NCI-H1048 (cell line): ENCODE data around the gene CYYR1.

Source experiments
- DNase-seq: peaks from one replicate; lab custom pipeline; 2025; lab: John Stamatoyannopoulos, UW

Gene CYYR1

DNA sequence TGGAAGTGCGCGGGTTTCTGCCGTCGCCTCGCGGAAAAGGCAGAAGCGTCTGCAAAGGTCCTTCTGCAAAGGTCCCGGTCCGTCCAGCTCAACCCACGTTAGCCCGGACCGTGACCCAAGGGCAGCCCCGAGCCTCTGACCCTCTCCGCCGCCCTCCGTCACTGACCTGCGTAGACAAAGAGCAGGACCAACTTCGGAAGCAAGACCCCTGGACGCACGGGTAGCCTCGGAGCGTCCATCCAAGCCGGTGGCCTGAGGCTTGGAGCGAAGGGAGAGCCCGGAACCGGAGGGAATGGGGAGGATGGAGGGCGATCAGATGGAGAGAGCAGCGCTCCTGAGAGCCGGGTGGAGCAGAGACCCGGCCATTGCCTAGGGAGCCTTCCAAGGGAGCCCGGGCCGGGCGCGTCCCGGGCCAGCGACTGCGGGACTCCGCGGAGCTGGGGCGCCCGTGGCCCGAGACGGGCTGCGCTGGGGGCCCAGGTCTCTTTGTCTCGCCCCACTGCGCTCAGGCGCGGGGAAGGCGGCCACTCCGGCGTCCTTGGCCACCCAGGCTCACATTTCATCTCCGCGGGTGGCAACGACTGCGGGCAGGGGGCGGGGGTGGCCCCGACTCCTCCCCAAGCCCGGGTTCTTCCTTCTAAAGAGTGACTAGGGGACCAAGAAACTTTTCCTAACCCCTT, at the start of gene CYYR1:
CYYR1 (minus strand) TSS at position 585 of the 680 bp plus-strand sequence; CDS start at position 239, 346 bp downstream.
- DNase-seq, result no peak

DNA sequence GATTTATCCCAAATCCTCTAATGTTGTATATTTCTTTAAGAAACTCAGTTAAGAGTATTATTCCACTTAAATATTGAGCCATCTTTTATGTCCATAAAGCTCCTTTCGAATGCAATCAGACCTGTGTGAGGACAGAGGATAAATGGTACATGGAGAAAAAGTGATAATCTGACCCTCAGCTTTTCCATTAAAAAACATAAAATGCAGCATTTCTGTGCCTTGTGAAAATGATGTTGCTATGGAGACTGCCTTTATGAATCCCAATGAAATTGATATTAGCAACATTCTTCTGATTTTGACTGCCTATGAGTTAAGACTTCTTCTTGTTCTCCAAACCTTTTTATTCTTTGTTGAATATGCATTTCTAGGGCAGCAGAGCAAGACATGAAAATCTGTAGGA, 44.1 kb upstream of the CYYR1 start:
- DNase-seq, result no peak

DNA sequence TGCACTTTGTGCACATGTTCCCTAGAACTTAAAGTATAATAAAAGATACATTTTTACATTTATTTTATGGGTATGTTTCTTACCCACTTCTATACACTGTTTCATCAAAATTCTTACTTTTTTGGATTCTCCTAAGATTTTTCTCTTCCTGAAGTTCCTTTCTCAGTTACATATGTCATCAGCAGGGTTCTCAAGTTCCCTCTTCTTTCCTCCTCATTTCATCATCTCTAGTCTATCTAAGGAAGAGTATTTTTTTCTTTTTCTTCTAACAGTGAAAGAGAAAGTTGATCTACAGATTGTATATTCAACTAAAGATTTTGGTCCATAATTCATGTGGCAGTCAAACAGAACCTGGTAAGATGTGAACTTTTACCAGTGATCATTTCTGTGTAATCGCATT, 41.2 kb upstream of the CYYR1 start:
- no peak for DNase-seq

DNA sequence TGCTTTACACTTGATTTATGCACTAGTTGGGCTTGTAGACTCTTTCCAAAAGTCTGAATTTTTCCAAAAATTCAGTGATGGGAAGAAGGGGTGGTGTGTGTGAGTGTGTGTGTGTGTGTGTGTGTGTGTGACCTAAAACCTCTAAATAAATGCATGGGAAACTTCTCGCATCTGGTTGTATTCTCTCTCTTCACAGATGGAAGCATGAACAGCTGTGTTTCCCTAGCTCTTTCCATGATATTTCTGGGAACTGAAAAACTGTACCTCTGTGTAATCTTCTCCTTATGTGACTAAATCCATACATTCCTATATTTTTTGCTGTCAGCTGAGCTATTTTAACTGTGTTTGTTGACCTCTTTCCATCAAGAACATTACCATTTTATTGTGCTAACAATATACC, 26.2 kb upstream of the CYYR1 start:
- no peak for DNase-seq

DNA sequence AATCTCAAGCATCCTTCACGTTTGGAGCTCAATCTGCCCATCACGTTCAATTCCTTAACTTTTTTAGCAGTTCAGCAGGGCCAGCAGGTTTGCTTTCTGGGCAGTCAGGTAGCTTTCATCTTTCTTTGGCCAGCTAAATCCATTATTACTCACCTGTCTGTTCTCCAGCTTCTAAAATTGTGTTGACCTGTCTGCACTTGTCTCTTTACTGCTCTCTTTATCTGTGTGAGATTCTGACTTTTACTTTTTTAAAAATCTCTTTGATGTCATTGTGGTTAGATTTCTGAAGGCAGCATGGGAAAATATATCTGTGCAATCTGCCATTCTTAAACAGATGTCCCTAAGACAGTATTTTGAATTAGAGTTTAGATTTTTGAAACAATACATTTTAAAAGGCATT, 24.9 kb upstream of the CYYR1 start:
- DNase-seq, result no peak

DNA sequence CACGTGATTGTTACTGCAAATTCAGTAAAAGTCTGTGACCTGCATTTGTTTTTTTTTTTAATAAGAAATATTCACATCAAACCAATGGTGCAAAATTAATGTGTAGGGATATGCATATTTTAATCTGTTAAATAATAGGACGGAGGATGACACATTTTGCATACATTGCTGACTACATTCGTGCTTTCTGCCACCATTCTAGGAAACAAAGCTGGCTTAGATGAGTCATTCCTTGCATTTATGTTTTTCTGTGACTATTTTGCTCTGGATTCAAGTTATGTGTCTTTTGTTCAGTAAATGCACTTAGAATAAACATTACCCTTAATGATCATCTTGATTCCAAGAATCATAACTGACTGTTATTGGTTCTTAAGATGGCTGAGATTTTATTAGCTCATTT, 23.9 kb upstream of the CYYR1 start:
- no peak for DNase-seq

DNA sequence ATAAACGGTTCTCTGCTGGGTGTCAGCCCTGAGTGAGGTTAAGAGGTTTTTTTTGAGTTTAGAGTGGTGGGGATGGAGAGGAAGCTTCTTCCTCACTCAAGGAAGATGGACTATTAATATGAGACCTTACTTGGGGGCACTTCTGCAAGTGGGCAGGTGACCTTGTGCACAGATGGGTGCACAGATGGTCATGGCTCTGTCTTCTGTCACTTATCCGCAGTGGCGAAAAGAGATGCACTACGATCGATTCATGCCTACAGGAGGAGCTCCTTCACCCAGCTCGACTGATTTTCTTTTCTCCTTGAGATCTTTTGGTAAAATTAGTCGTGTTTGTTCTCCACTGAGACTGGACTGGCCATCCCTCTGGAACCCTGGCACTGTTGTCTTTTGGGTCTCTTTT, 22.9 kb upstream of the CYYR1 start:
- no peak for DNase-seq

DNA sequence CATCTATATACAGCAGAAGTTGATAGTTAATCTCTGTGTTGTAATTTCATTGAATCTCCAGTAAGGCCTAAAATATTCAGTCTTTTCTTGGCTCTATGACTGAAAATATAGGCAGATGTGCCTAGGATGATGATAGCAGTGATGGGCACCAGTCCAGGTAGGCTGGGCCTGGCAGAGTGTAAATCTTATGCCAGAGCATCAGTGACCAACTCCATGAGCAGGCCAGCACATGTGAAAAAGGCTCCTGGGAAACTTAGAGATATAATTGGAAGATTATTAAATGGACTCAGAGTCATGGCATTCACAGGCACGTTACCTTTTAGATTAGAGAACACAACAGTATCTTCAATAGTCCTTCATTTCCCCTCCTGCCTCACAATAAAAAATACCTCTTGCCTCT, 20.7 kb upstream of the CYYR1 start:
- no peak for DNase-seq

DNA sequence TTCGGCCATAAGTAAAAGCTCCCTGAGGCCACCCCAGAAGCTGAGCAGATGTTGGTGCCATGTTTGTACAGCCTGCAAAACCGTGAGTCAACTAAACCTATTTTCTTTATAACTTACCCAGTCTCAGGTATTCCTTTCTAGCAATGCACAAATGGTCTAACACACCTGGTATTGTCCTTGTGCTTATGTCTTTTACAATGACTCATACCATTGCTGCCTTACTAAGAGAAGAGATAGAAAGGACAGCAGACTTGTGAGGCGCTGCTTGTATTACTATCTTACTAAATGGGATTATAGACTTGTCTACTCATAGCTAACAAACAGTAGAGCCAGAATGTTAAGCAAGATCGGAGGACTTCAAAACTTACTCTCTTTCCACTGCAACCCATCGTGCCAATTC, 18.5 kb upstream of the CYYR1 start:
- no peak for DNase-seq

DNA sequence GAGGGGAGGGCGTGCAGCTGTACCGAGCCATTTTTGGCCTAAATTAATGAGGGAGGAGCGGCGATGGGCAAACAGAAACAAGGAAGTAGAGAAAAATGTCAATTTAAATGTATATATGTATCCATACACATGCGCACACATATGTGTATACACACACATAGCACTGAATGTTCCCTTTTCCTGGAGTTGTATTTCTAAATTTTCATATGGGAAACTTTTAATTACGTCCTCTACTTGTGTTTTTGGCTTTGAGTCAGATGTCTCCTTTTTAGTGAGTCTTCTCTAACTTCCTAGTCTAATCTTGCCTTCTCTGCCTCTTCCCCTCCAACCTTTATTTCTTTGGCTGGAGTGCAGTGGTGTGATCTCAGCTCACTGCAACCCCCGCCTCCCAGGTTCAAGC, 15.4 kb upstream of the CYYR1 start:
- DNase-seq, result no peak

DNA sequence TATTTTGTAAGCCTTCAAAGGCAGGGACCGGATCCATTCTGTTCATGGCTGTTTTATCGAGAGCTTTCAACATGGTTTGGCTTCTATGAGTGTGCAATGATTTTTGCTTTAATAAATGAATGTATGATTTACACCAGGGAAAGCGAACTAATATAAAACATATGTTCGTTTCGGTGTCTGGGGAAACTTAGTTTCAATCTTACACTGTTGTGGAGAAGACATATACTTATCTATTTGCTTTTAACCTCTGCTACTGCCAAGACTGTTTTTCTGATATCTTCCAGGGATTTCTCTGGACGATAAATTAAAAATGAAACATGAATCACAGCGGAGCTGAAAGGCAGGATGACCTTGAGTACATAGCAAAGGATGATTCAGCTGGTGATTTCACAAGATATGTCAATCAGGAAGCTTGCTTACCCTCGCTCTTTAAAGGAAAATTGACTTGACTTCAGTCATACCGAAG, 14.7 kb upstream of the CYYR1 start:
- no peak for DNase-seq

DNA sequence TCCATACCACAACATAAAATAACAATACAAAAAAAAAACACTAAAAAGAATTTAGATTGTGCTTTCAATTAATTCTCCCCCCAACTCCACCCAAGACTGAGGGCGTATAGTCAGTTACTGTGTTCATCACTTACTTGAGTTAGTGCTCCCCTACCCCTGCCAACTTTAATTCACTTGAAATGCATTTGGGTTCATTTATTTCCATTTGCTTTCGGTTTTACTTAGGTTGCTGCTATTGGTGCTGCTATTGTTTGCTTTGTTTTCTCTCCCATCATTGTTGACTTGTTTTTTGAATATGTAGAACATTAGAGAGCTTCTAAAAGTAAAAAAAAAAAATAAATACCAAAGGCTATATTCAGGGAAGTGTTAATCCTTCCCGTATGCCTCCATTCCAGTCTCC, 10.7 kb upstream of the CYYR1 start:
- no peak for DNase-seq

DNA sequence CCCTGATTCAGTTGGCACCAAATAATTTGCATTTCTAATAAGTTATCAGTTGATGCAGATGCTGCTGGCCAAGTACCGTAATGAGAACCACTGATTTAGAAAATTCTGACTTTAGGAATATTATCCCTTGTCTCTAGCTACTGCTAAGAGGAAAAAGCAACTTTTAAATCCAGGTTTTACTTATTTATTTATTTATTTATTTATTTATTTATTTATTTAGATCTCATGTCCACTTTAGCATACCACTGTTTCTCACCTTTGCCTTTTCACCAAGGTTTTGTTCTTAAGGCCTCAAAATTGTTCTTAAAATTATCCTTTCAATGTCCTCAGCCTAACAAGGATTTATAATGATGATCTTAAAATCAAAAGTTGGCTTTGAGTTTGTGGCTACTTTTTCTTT, 8.7 kb upstream of the CYYR1 start:
- DNase-seq, result no peak

DNA sequence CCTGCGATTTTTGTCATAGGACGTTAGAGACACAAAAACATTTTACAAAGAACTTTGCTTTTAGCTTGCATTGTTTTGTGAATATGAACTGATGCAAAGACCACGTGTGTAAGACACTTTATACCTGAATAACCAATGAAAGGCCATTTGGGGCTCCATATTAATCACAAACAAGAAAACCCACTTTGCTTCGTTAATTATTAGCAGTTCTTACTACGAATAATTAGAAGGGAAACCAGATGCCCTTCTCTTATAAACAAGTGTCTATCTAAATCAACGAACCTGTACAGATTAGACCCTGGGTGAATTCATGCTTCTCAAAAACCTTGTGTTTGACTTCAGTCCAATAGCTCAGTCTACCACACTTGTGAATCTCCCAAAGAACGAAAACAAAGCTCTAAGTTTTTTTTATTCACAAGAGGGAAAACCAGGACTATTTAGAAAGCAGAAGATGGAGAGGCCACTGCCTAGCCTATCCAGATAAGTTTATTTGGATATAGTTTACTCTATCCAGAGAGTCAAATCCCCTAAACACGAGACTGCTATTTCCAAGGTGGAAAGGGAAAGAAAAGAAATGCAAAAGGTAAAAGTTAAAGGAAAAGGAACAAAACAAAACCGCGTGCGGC, 897 bp downstream of the CYYR1 start:
- DNase-seq, result no peak

DNA sequence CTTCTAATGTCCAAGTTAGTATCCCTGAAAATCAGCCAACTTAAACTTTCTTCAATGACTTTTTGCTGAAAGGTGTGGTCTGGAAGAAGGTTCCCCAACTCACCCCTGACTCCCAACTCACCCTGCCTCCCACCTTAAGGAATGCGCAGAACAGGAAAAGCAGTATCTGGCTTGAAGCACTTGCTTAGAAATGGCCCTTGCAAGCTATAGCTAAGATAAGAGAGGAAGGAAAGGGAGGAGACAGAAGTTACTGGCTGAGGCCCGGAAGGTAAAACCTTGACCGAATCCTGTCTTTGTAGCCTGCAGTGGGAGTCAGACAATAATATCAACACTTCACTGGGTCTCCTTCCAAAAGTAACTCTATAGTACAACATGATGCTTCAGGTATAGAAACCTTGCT, 2.9 kb downstream of the CYYR1 start:
- DNase-seq, result no peak

DNA sequence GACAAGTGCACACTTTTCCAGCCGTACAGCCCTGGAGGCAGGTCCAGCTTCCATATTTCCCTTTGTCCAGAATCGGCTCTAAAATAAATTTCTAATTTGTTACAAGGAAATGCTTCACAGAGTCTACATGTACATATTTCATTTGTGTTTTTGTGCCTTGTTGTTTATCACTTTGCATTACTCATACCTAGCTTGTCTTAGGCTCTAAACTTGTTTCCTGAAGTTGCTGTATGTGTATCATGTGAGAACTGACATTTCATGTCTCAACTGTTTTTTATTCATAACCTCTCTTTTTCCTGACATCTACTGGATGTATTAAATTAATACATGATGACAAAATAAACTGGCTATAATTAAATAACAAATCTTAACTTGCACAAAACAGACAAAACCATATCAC, 7.5 kb downstream of the CYYR1 start:
- DNase-seq, result no peak

DNA sequence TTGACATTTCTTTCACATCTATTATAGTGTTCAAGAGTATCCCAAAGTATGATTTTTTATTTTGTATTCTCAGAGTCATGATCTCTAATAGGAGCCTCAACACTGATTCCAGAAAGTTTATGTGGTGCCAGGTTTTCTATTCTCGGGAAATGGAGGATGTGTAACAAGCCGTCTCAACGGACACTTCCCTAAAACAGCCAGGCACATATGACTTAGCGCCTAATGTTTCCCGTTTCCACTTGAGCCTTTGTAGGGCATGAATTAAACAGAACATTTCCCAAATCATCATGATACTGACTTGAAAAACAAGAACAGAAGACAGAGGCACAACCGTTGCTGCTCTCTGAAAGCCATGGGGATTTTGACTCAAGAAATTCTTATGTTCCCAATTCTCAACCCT, 8.0 kb downstream of the CYYR1 start:
- no peak for DNase-seq

DNA sequence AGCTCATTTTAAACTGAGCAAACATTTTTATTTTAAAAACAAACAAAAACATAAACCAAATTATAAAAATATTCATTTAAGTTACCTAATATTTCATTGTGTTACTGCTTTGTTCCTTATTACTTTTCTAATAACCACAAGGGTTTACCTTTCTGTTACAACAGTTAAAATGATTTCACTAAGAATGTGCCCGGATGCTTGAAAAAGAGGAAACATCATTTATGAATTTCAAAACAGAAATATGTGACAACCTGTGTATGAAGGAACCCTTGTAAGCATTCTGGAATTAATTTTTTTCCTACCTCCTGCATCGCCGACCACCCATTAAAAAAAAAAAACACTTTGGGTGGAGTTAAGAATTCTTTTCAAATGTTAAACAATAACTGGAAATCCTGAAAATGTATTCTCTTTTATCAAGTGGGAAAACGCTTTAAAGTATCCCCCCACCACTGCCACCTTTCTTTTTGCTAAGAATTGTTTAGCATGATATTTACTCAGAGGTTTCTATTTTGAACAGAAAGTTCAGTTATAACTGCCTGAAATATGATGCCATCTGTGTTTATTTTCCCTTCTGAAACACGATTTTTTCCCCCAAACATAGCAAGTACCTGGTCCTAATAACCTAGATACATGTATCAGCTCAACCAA, 9.1 kb downstream of the CYYR1 start:
- DNase-seq, result no peak

DNA sequence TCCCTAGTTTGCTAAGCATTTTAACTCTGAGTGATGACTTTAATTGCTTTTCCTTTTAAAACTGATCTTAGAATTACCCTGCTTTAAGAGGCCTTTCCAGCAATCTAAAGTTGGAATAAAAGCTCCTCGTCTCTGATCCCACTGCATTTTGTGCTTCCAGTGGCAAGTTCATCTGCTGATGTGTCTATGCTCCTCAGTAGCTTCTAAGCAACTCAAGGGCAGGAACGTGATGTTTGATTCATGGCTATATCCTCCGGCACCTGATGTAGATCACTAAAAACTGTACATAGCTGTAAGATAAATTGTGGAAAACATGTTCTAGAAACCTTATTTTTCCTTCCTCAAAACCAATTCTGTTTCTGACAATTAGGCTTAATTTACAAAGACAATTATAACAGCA, 12.5 kb downstream of the CYYR1 start:
- no peak for DNase-seq

DNA sequence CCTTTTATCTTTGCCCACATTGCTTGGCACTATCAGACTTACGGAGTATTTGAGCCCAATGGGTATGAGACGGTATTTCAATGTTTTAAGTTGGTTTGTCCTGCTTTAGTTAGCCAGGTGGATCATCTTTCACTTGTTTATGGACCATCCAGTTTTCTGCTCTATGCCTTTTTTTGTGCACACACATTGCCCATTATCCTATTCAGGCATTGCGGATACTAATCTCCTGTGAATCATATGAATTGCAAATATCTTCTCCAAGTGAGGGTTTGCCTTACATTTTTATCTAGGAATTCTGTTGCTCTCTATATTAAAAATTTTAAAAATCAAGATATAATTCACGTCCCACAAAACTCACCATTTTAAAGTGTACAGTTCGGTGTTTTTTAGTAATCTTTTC, 14.0 kb downstream of the CYYR1 start:
- DNase-seq, result no peak

DNA sequence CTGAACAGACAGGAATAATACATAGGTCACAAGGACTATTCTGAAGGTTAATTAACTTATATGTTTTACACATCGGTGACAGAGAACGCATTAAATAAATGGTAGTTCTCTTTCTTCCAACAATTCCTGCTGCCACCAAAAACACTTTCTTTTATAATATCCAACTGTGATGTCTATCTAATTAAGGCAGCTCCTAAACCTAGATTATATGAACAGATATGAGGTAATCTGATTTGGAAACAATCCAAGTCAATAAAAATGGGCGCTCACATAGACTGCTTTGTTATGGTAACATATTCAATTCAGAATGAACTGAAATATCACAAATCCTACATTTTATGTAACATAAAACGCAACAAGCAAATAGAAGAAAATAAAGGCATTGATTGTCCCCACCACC, 16.0 kb downstream of the CYYR1 start:
- DNase-seq, result no peak

DNA sequence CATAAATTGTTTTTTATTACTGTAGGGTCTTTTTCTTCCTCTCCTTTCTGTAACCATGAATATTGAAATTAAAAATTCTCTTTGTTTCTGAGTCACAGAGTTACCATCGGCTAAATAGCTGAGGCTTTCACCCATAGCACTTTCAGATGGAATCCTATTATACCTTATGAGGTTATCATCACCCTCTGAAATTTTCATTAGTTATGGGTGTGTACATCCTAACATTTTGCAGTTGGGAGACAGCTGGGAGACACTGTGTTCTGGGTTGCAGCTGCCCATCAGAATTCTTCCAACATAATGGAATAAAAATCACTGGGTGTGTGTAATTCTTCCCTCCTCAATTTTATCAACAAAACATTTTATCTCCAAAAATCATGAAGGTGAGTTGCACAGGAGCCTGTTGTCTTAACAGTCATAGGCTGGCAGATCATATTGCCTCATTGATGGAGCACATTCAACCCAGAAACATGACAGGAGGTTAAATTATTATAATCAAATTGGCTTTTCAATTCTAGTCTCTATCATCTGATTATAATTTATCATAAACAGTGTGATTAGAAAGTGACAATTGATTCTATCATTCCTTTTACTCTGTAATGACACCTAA, 17.4 kb downstream of the CYYR1 start:
- no peak for DNase-seq

DNA sequence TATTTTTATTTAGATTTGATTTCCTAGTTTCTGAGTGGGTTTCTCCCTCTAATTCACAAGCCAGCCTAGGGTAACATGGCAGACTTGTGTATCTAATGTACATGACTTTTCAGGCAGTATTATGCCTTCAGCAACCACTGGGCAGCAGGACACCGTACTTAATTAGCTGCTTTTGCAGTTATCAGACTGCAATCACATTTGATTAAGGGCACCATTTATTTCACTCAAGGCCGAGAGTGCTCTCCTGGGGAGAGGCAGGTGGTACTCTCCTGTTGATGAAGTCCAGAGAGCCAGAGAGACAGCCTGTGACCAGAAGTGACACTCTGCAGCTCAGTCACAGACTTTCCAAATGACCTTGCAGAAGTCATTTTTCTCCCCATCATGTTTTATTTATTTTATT, 18.7 kb downstream of the CYYR1 start:
- DNase-seq, result no peak
